GM12873 (cell line): ENCODE results near the gene OSMR.

ENCODE experiments used
- TF ChIP-seq, protein P1 (sequence below): IDR thresholded peaks from 2 replicates; pipeline ENCODE4 v1.5.1; 2012; ENCODE audit warnings: low read depth, mild to moderate bottlenecking, moderate library complexity, low read length, control low read depth; ENCODE audit not compliant: insufficient read depth; ENCODE audit errors: missing control alignments

Gene OSMR

GRCh38 chr5:38845526-38846378, at the start of gene OSMR:
TSS of gene OSMR (plus strand) at chr5:38846012. CDS start at chr5:38869045, 23,033 bp downstream.
- TF ChIP-seq, protein P1, sequence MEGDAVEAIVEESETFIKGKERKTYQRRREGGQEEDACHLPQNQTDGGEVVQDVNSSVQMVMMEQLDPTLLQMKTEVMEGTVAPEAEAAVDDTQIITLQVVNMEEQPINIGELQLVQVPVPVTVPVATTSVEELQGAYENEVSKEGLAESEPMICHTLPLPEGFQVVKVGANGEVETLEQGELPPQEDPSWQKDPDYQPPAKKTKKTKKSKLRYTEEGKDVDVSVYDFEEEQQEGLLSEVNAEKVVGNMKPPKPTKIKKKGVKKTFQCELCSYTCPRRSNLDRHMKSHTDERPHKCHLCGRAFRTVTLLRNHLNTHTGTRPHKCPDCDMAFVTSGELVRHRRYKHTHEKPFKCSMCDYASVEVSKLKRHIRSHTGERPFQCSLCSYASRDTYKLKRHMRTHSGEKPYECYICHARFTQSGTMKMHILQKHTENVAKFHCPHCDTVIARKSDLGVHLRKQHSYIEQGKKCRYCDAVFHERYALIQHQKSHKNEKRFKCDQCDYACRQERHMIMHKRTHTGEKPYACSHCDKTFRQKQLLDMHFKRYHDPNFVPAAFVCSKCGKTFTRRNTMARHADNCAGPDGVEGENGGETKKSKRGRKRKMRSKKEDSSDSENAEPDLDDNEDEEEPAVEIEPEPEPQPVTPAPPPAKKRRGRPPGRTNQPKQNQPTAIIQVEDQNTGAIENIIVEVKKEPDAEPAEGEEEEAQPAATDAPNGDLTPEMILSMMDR: no peak

DNA sequence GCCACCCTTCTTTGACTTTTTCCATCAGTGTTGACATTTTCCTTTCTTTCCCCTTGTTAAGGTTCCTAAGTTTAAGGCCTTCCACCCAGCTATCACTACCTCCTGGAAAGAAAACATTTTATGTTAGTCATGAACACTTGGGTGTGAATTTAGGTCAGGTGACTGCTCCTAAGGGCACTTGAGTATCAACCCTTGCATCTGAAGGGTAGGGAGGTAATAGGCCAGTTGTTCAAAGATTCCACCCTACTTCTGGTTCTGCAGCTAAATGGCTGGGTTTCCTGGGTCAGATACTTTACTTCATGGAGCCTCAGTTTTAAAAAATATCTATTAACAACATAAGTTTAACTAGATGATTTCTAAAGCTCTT, 49.1 kb upstream of the OSMR start:
- TF ChIP-seq, protein P1: no peak

GRCh38 chr5:38797838-38798237, 48.0 kb upstream of the OSMR start:
- TF ChIP-seq, protein P1: no peak

GRCh38 chr5:38799556-38800377, 46.0 kb upstream of the OSMR start:
- TF ChIP-seq, protein P1: no peak

GRCh38 chr5:38800515-38800914, 45.3 kb upstream of the OSMR start:
- TF ChIP-seq, protein P1: no peak

DNA sequence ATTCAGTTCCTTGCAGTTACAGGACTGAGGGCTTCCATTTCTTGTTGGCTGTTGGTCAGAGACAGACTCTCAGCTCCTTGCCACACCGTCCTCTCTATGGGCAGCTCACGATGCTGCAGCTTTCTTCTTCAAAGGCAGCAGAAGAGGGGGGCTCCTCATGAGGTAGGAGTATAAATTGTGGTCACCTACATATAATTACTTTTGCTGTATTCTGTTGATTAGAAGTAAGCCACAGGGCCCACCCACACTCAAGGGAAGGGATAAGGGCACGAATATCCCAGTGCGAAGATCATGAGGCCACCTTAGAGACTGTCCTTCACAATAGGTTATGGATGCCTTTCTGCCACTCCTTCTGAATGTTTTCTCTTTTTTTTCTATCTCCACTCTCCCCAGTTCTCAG, 43.7 kb upstream of the OSMR start:
- TF ChIP-seq, protein P1: no peak

DNA sequence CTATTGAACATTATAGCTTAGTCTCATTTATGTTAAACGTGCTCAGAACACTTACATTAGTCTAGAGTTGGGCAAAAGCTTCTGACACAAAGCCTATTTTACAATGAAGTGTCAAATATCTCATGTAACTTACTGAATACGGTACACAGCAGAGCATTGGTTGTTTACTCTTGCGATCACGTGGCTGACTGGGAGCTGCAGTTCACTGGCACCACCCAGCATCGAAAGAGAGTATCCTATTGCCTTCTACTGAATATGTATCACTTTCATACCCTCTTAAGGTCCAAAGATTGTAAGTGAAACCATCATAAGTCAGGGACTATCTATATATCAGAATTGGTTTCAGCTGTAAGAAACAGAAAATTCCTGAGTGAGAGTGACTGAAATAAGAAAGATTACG, 42.6 kb upstream of the OSMR start:
- TF ChIP-seq, protein P1: no peak
